ENCODE results near the gene SLIT3. TPM values are rescaled to one million over a fixed set of nuclear protein-coding genes. Genes with fewer than 3 reads are reported as not detected.

Gene SLIT3
- total RNA-seq, 2 donors from 2014 or later, result 6.6 to 6.7 TPM

GRCh38 chr5:169333518-169333917 lies 32.6 kb upstream of the SLIT3 start:
- WGBS, 2 donors, result 86 to 87% methylated on average over 6 of the region's 6 CpGs
- Histone ChIP-seq H3K9me3 (no peaks in the 10 kb centered on the region), H3K27ac (no peak overlapping the region), H3K4me3 (no peak overlapping the region), H3K36me3 (replicated peaks in 1 of 2; ENCODE audit: insufficient read depth in 1 of 2, low read depth in 2 of 2) (no peaks in the 10 kb centered on the region), H3K27me3 (no peaks in the 10 kb centered on the region), H3K4me1 (no peaks in the 10 kb centered on the region)
- ATAC-seq, result no peak
- intact Hi-C loops (cut with DNase I), result no loop called here
- no peak for TF ChIP-seq CTCF (IDR thresholded peaks at IDR 0.05)
- no peak for TF ChIP-seq POLR2A (IDR thresholded peaks at IDR 0.05)
- no peak for DNase-seq

DNA sequence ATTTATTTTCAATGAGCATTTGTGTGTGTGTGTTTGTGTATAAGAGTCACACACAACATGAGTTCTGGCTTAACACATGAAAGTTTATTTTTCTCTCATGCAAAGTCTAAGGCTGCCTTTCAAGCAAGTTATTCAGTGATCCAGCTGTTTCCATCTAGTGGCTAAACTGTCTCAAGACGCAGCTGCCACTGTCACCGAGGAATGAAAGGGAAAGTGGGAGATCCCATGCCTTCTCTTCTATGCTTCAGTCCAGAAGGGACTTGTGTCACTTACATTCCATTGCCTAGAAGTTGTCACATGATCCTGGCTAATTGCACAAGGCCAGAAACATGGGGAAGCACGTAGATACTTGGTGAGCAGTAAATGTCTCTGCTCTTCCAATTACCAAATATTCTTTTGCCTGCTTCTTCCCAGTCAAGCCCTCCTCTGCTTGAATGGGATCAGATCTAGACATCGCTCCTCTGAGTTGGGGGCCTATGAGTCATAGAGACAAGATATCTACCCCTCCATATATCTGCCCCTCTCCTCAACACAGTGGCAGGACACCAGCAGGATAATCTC lies 30.4 kb upstream of the SLIT3 start:
- H3K4me3 ChIP-seq, result no peak overlapping the region
- no peak for TF ChIP-seq CTCF (IDR thresholded peaks at IDR 0.05)
- TF ChIP-seq POLR2A (IDR thresholded peaks at IDR 0.05), result no peak
- H3K9me3 ChIP-seq, result no peaks in the 10 kb centered on the region
- no peak overlapping the region for H3K27ac ChIP-seq
- no peaks in the 10 kb centered on the region for H3K36me3 ChIP-seq (replicated peaks in 1 of 2; ENCODE audit: insufficient read depth in 1 of 2, low read depth in 2 of 2)
- no peak for ATAC-seq
- no peak for DNase-seq
- 49 to 63% methylated on average over 4 of the region's 4 CpGs for WGBS, 2 donors
- intact Hi-C loops (cut with DNase I), result no loop called here
- H3K4me1 ChIP-seq, result no peaks in the 10 kb centered on the region
- H3K27me3 ChIP-seq, result no peaks in the 10 kb centered on the region

DNA sequence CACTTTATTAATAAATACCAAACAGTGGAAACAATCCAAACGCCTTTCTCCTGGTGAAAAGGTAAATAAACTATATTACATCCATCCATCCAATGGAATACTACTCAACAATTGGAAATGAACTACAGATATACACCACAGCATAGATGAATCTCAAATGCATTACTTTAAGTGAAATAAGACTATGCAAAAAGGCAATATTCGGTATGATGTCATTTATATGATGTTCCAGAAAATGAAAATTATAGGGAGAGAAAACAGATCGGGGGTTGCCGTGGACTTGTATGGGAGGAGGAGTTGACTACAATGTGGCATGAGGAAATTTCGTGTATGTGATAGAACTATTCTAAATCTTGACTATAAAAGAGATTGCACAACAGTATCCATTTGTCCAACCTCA lies 27.5 kb upstream of the SLIT3 start:
- Histone ChIP-seq H3K27me3 (no peaks in the 10 kb centered on the region), H3K9me3 (no peaks in the 10 kb centered on the region), H3K4me3 (no peak overlapping the region), H3K36me3 (replicated peaks in 1 of 2; ENCODE audit: insufficient read depth in 1 of 2, low read depth in 2 of 2) (no peaks in the 10 kb centered on the region), H3K27ac (no peak overlapping the region), H3K4me1 (no peaks in the 10 kb centered on the region)
- DNase-seq (no peak), ATAC-seq (no peak)
- intact Hi-C loops (cut with DNase I), result no loop called here
- 53 to 64% methylated on average over 5 of the region's 5 CpGs for WGBS, 2 donors
- TF ChIP-seq POLR2A (IDR thresholded peaks at IDR 0.05) (no peak), CTCF (IDR thresholded peaks at IDR 0.05) (no peak)

DNA sequence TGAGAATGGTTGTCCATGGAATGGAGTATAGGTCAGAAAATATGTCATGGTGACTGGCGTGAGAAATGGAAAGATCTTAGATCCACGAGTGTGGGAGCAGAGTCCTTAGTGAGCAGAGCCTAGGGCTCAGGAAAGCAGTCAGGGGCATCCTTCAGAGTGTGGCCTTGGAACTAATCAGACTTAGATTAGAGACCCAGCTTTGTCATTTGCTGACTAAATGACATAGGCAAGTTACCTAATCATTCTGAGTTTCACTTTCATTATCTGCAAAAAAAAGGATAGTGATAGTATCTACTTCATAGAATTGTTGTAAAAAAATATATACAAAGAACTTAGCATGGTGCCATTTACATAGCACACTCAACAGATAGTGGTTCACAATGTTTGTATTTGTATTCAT lies 24.3 kb upstream of the SLIT3 start:
- Histone ChIP-seq H3K27me3 (no peaks in the 10 kb centered on the region), H3K36me3 (replicated peaks in 1 of 2; ENCODE audit: insufficient read depth in 1 of 2, low read depth in 2 of 2) (no peaks in the 10 kb centered on the region), H3K9me3 (no peaks in the 10 kb centered on the region), H3K4me3 (no peak overlapping the region), H3K4me1 (no peaks in the 10 kb centered on the region), H3K27ac (no peak overlapping the region)
- no peak for DNase-seq
- no peak for ATAC-seq
- intact Hi-C loops (cut with DNase I), result no loop called here
- TF ChIP-seq POLR2A (IDR thresholded peaks at IDR 0.05) (no peak), CTCF (IDR thresholded peaks at IDR 0.05) (no peak)
- WGBS, 2 donors, result 45 to 58% methylated on average over 2 of the region's 2 CpGs

DNA sequence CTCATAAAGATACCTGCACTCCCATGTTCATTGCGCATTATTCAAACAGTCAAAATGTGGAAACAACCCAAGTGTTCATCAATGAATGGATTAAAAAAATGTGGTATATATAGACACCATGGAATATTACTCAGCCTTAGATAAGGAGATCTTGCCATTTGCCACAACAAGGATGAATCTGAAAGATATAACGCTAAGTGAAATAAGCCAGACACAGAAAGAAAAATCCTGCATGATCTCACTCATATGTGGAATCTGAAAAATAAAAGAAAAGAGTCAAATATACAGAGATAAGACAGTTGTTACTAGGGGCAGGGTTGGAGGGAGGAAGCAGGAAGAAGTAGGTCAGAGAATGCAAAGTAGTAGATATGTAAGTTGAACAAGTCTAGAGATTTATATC lies 17.6 kb upstream of the SLIT3 start:
- H3K27ac ChIP-seq, result no peak overlapping the region
- DNase-seq, result no peak
- H3K9me3 ChIP-seq, result no peaks in the 10 kb centered on the region
- H3K4me3 ChIP-seq, result no peak overlapping the region
- intact Hi-C loops (cut with DNase I), result no loop called here
- ATAC-seq, result no peak
- no peaks in the 10 kb centered on the region for H3K36me3 ChIP-seq (replicated peaks in 1 of 2; ENCODE audit: insufficient read depth in 1 of 2, low read depth in 2 of 2)
- 74 to 84% methylated on average over 2 of the region's 2 CpGs for WGBS, 2 donors
- H3K27me3 ChIP-seq, result no peaks in the 10 kb centered on the region
- no peaks in the 10 kb centered on the region for H3K4me1 ChIP-seq
- TF ChIP-seq POLR2A (IDR thresholded peaks at IDR 0.05) (no peak), CTCF (IDR thresholded peaks at IDR 0.05) (no peak)
